B cell (primary cell): ENCODE data around the gene ULK1.

ENCODE experiments used
- CTCF ChIP-seq: fragments of 200-600 bp; IDR thresholded peaks from one replicate; pipeline ENCODE4 v1.8.0; 2022; ENCODE audit warnings: antibody characterized with exemption, mild to moderate bottlenecking
- EZH2 ChIP-seq: IDR thresholded peaks from 2 replicates; pipeline ENCODE4 v1.6.1; 2012; ENCODE audit warnings: borderline replicate concordance, low read depth, mild to moderate bottlenecking, moderate library complexity, low read length; ENCODE audit not compliant: insufficient read depth, poor library complexity, severe bottlenecking

- TF ChIP-seq CTCF = no peak
- TF ChIP-seq EZH2 = no peak
Observed at GRCh38 chr12:131922772-131923171, 28.4 kb downstream of the ULK1 start.
